ENCODE measurements around the gene NRARP. TPM values are rescaled to one million over a fixed set of nuclear protein-coding genes. Genes with fewer than 3 reads are reported as not detected.

NRARP gene
- total and polyA plus RNA-seq, 2 experiments from 2014 or later = 4.0 to 55.1 TPM

DNA sequence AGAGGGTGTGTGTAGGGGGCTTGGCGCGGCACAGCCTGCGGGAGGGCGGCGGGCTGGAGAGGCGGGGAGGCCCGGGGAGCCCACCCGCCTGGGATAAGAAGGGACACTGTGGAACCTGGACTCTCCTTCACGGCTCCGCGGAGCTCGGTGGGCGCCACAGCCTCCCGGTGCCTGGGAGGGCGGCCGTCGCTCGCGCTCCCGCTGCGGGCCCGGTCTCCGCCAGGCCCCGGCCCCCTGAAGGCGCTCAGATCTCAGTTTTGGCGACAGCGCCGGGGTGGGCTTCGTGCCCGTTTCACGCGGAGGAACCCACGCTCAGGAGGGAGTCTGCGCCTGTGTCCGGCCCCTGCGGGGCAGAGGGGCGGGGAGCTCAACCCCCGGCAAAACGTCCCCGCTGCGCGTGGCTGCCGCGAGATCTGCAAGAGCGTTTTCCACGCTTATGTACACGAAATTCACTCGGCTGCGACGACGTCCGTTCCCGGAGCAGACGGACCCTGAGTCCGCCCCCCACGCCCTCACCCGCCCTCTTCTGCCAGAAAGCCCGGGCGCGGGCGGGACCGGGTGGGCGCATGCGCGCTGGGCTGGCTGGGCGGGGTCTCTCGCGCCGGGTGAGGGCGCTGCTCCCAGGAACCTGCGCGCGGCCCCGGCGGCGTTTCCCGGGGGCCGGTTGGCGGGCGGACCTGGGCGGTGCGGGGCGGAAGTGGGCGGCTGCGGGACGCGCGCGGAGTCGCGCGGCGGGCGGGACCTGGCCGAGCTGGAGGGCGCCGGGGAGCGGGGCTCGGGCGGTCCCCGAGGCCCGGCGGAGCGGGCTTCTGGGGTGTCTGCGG, 47.2 kb downstream of the NRARP start, which contains the start of gene NELFB (continued):
- TF ChIP-seq, protein P1, sequence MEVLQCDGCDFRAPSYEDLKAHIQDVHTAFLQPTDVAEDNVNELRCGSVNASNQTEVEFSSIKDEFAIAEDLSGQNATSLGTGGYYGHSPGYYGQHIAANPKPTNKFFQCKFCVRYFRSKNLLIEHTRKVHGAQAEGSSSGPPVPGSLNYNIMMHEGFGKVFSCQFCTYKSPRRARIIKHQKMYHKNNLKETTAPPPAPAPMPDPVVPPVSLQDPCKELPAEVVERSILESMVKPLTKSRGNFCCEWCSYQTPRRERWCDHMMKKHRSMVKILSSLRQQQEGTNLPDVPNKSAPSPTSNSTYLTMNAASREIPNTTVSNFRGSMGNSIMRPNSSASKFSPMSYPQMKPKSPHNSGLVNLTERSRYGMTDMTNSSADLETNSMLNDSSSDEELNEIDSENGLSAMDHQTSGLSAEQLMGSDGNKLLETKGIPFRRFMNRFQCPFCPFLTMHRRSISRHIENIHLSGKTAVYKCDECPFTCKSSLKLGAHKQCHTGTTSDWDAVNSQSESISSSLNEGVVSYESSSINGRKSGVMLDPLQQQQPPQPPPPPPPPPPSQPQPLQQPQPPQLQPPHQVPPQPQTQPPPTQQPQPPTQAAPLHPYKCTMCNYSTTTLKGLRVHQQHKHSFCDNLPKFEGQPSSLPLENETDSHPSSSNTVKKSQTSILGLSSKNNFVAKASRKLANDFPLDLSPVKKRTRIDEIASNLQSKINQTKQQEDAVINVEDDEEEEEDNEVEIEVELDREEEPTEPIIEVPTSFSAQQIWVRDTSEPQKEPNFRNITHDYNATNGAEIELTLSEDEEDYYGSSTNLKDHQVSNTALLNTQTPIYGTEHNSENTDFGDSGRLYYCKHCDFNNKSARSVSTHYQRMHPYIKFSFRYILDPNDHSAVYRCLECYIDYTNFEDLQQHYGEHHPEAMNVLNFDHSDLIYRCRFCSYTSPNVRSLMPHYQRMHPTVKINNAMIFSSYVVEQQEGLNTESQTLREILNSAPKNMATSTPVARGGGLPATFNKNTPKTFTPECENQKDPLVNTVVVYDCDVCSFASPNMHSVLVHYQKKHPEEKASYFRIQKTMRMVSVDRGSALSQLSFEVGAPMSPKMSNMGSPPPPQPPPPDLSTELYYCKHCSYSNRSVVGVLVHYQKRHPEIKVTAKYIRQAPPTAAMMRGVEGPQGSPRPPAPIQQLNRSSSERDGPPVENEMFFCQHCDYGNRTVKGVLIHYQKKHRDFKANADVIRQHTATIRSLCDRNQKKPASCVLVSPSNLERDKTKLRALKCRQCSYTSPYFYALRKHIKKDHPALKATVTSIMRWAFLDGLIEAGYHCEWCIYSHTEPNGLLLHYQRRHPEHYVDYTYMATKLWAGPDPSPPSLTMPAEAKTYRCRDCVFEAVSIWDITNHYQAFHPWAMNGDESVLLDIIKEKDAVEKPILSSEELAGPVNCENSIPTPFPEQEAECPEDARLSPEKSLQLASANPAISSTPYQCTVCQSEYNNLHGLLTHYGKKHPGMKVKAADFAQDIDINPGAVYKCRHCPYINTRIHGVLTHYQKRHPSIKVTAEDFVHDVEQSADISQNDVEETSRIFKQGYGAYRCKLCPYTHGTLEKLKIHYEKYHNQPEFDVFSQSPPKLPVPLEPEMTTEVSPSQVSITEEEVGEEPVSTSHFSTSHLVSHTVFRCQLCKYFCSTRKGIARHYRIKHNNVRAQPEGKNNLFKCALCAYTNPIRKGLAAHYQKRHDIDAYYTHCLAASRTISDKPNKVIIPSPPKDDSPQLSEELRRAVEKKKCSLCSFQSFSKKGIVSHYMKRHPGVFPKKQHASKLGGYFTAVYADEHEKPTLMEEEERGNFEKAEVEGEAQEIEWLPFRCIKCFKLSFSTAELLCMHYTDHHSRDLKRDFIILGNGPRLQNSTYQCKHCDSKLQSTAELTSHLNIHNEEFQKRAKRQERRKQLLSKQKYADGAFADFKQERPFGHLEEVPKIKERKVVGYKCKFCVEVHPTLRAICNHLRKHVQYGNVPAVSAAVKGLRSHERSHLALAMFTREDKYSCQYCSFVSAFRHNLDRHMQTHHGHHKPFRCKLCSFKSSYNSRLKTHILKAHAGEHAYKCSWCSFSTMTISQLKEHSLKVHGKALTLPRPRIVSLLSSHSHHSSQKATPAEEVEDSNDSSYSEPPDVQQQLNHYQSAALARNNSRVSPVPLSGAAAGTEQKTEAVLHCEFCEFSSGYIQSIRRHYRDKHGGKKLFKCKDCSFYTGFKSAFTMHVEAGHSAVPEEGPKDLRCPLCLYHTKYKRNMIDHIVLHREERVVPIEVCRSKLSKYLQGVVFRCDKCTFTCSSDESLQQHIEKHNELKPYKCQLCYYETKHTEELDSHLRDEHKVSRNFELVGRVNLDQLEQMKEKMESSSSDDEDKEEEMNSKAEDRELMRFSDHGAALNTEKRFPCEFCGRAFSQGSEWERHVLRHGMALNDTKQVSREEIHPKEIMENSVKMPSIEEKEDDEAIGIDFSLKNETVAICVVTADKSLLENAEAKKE (CRISPR knock-in tag; IDR thresholded peaks at IDR 0.05) = no peak
- TF ChIP-seq EZH2 (IDR thresholded peaks at IDR 0.05; ENCODE audit: low read depth, unreplicated experiment) (no peak), POLR2AphosphoS5 (IDR thresholded peaks at IDR 0.05; ENCODE audit: low read depth) (peak; percentile 95), CREB1 (CRISPR knock-in tag; IDR thresholded peaks at IDR 0.05; ENCODE audit: low read depth) (peak; percentile 37; the same call in 1 of the 2 replicates)

- H4K20me1 ChIP-seq (replicated peaks; ENCODE audit: insufficient read depth) = no peaks in the 10 kb centered on the region; the same call in 1 of the 2 replicates
- peak overlapping the region; percentile 85 for H3K4me3 Mint-ChIP-seq
- peaks cover 11% of the 10 kb centered on the region for H3K4me1 Mint-ChIP-seq
- ATAC-seq (peak; percentile 8), DNase-seq (ENCODE audit: low spot score) (peak; percentile 36)
- H3K79me2 ChIP-seq (replicated peaks; ENCODE audit: insufficient read depth) = peaks cover 24% of the 10 kb centered on the region
- peaks cover 15% of the 10 kb centered on the region; the same call in 2 of the 3 replicates for H3K36me3 Mint-ChIP-seq (ENCODE audit: low read depth)
- peaks cover 13% of the 10 kb centered on the region; the same call in 1 of the 2 replicates for H3K4me1 ChIP-seq (ENCODE audit: insufficient read depth)
- peaks cover 6% of the 10 kb centered on the region for H3K36me3 ChIP-seq (ENCODE audit: insufficient read depth)
- H3K27me3 ChIP-seq (ENCODE audit: insufficient read depth) = peaks cover 4% of the 10 kb centered on the region; the same call in 1 of the 2 replicates
- peak overlapping the region; percentile 96 for H3K4me3 ChIP-seq
- H3K27me3 Mint-ChIP-seq (ENCODE audit: insufficient read depth, low read depth, poor library complexity) = peaks cover 21% of the 10 kb centered on the region
- no peak overlapping the region for H2AFZ ChIP-seq
- H3K27ac ChIP-seq (ENCODE audit: low read depth) = no peak overlapping the region
- H3K4me2 ChIP-seq = peak overlapping the region; percentile 98
- H3F3A ChIP-seq (replicated peaks; ENCODE audit: low read depth) = peaks cover 8% of the 10 kb centered on the region
- H3K9me3 Mint-ChIP-seq = no peaks in the 10 kb centered on the region
- peak overlapping the region; percentile 28; the same call in 1 of the 2 replicates for H3K27ac Mint-ChIP-seq
- no peaks in the 10 kb centered on the region for H3K9me2 ChIP-seq (ENCODE audit: insufficient read depth)
- TF ChIP-seq JUNB (IDR thresholded peaks at IDR 0.05; ENCODE audit: unreplicated experiment) (no peak), ZNF114 (CRISPR knock-in tag; IDR thresholded peaks at IDR 0.05) (no peak)
- TF ChIP-seq, protein P1 (CRISPR knock-in tag; IDR thresholded peaks at IDR 0.05) = no peak
Observed at GRCh38 chr9:137253717-137254623, 48.1 kb downstream of the NRARP start.
